SU-DHL-6 (cell line): ENCODE measurements around the gene PIEZO1.

Experiments used
- H2AFZ ChIP-seq: fragments of 200-600 bp; sonication (generic); 2 replicates; pipeline ENCODE4 v1.6.1; 2014; ENCODE audit warnings: low read depth, mild to moderate bottlenecking, moderate library complexity, mixed read lengths, antibody characterized with exemption, low read length; ENCODE audit not compliant: severe bottlenecking
- H3F3A ChIP-seq: fragments of 200-600 bp; shearing (Covaris generic); 2 replicates; pipeline ENCODE4 v1.6.0; 2016; ENCODE audit warnings: antibody characterized with exemption, mild to moderate bottlenecking; ENCODE audit not compliant: insufficient read depth
- H3K27ac ChIP-seq: fragments of 200-600 bp; sonication (generic); 2 replicates; pipeline ENCODE4 v1.5.1; 2016; ENCODE audit warnings: low read depth, mild to moderate bottlenecking, low read length, moderate library complexity, mixed read lengths
- H3K27me3 ChIP-seq: fragments of 200-600 bp; sonication (generic), shearing (Covaris generic); 2 replicates; pipeline ENCODE4 v1.6.0; 2014; ENCODE audit warnings: mild to moderate bottlenecking, low read length
- H3K36me3 ChIP-seq: fragments of 200-600 bp; sonication (generic); 2 replicates; pipeline ENCODE4 v1.6.1; 2014; ENCODE audit warnings: mild to moderate bottlenecking, low read length, mixed read lengths
- H3K4me2 ChIP-seq: fragments of 300-600, 200-600 bp; shearing (Covaris generic), sonication (generic); 2 replicates; pipeline ENCODE4 v1.6.0; 2014; ENCODE audit warnings: low read length, low read depth, mild to moderate bottlenecking; ENCODE audit not compliant: poor library complexity, severe bottlenecking
- H3K4me3 ChIP-seq: fragments of 200-600 bp; sonication (generic); 2 replicates; pipeline ENCODE4 v1.5.1; 2014; ENCODE audit warnings: antibody characterized with exemption, low read length, mild to moderate bottlenecking, mixed read lengths; ENCODE audit not compliant: insufficient read depth, poor library complexity, severe bottlenecking
- H3K79me2 ChIP-seq: fragments of 200-600 bp; sonication (generic); 2 replicates; pipeline ENCODE4 v1.6.1; 2014; ENCODE audit warnings: mild to moderate bottlenecking, low read length, moderate library complexity; ENCODE audit not compliant: insufficient read depth
- H3K9ac ChIP-seq: fragments of 200-600 bp; sonication (generic); 2 replicates; pipeline ENCODE4 v1.7.0; 2014; ENCODE audit warnings: mild to moderate bottlenecking, low read length
- H3K9me2 ChIP-seq: fragments of 200-600 bp; sonication (generic); replicated peaks from 2 replicates; pipeline ENCODE4 v1.6.1; 2014; ENCODE audit warnings: low read length; ENCODE audit not compliant: insufficient read depth
- H3K9me3 ChIP-seq: fragments of 200-600 bp; sonication (generic); 2 replicates; pipeline ENCODE4 v1.6.1; 2014; ENCODE audit warnings: low read length, mixed read lengths; ENCODE audit not compliant: insufficient read depth
- H4K20me1 ChIP-seq: fragments of 200-600 bp; sonication (generic); 2 replicates; pipeline ENCODE4 v1.6.1; 2014; ENCODE audit warnings: low read depth, mild to moderate bottlenecking, antibody characterized with exemption, low read length, moderate library complexity, mixed read lengths
- CTCF ChIP-seq: fragments of 200-600 bp; sonication (generic); IDR thresholded peaks from one replicate; pipeline ENCODE4 v1.5.1; 2017; ENCODE audit warnings: antibody characterized with exemption, mild to moderate bottlenecking, low read length, moderate library complexity; ENCODE audit not compliant: insufficient read depth, poor library complexity, severe bottlenecking
- EZH2phosphoT487 ChIP-seq: fragments of 200-600 bp; sonication (generic), shearing (Covaris generic); conservative IDR thresholded peaks from 2 replicates; pipeline ENCODE4 v1.6.1; 2018; ENCODE audit warnings: mild to moderate bottlenecking, antibody characterized with exemption, low read length, moderate library complexity, mixed read lengths

PIEZO1 gene

DNA sequence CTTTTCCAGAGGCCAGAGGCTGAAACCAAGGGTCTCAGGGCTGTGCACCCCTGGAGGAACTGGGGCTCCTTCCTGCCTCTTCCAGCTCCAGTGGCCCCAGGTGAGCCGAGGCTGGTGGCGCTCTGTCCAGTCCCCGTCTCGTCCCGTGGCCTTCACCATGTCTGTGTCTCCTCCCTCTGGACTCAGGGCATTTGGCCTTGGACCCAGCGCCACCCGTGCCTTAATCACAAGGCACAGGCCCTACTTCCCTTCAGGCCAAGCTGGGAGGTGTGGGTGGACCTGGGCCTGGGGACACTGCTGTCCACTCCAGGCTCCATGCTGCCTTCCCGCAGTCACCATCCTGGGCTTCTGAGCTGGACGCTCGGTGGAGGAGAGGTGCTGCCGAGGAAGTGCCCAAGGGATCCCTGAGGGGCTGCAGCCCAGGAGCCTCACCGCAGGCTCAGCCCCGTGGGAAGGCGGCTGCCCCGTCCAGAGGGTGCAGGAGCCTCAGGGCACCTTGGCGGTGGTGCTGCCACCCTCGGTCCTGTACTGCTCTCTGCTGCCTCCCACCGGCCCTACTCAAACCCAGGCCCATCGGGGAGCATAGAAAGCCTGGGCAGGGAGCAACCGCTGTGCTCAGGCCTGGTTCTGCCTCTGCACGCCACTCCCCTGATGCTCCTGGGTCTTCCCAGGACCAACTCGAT lies 36.3 kb upstream of the PIEZO1 start:
- Histone ChIP-seq H3K36me3 (no peaks in the 10 kb centered on the region), H3K4me2 (no peak overlapping the region), H4K20me1 (no peaks in the 10 kb centered on the region), H2AFZ (no peak overlapping the region), H3K9ac (no peak overlapping the region), H3F3A (no peaks in the 10 kb centered on the region), H3K9me2 (no peaks in the 10 kb centered on the region), H3K27ac (no peak overlapping the region), H3K27me3 (no peaks in the 10 kb centered on the region), H3K4me3 (no peak overlapping the region), H3K79me2 (no peaks in the 10 kb centered on the region), H3K9me3 (no peaks in the 10 kb centered on the region)
- no peak for TF ChIP-seq CTCF
- no peak for TF ChIP-seq EZH2phosphoT487

DNA sequence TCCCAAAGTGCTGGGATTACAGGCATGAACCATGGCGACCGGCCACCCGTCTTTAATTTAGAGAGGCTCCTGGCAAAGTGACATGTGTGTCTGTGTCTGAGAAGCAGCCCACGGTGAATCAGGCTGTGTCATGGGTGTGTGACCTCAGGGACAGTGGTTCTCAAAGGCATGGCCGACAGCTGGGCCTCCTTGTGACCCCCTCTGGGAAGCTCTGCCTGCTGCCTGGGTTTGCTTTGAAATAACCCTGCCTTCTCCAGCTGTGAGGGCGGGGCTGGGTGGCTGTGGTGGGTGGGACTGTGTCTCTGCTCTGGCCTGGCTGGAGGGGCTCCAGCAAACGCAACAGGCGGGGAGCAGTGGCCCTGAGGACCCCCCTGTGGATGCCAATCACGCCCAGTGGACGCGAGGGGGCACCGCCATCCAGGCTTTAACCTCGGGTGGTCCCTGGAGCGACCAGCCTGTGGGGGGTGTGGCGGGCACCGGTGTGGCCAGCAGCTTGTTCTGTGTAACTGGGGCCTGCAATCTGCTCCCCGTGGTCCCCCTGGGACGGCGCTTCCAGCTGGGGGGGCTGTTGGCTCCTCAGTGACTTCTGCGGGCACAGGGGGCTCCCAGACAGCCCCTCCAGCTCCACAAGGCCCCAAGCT lies 35.5 kb upstream of the PIEZO1 start:
- no peaks in the 10 kb centered on the region for H3K9me2 ChIP-seq
- no peak overlapping the region for H3K27ac ChIP-seq
- no peak overlapping the region for H3K4me3 ChIP-seq
- TF ChIP-seq CTCF (no peak), EZH2phosphoT487 (no peak)
- no peaks in the 10 kb centered on the region for H3F3A ChIP-seq
- H3K9ac ChIP-seq = no peak overlapping the region
- H3K4me2 ChIP-seq = no peak overlapping the region
- no peak overlapping the region for H2AFZ ChIP-seq
- no peaks in the 10 kb centered on the region for H3K36me3 ChIP-seq
- no peaks in the 10 kb centered on the region for H4K20me1 ChIP-seq
- H3K79me2 ChIP-seq = no peaks in the 10 kb centered on the region
- no peaks in the 10 kb centered on the region for H3K9me3 ChIP-seq
- H3K27me3 ChIP-seq = no peaks in the 10 kb centered on the region

GRCh38 chr16:88819126-88819525 lies 34.1 kb upstream of the PIEZO1 start:
- Histone ChIP-seq H3K9me2 (no peaks in the 10 kb centered on the region), H2AFZ (no peak overlapping the region), H3K4me3 (no peak overlapping the region), H3F3A (no peaks in the 10 kb centered on the region), H3K27me3 (no peaks in the 10 kb centered on the region), H3K9me3 (no peaks in the 10 kb centered on the region), H3K79me2 (no peaks in the 10 kb centered on the region), H4K20me1 (no peaks in the 10 kb centered on the region), H3K9ac (no peak overlapping the region), H3K27ac (no peak overlapping the region), H3K4me2 (no peak overlapping the region), H3K36me3 (no peaks in the 10 kb centered on the region)
- TF ChIP-seq EZH2phosphoT487 (no peak), CTCF (no peak)
